G401.6 (cell line): ENCODE measurements around the gene RINT1.

ENCODE experiments used
- FAIRE-seq: peaks from 2 replicates; lab custom pipeline; 2012; peaks lifted over from hg19 to GRCh38; lab: Jason Lieb, UNC

Gene RINT1

GRCh38 chr7:105599551-105599950 lies 67.5 kb downstream of the RINT1 start:
- FAIRE-seq = no peak

GRCh38 chr7:105600720-105601550 lies 68.9 kb downstream of the RINT1 start:
- FAIRE-seq = no peak

- no peak for FAIRE-seq
Observed at GRCh38 chr7:105602325-105603305, 70.6 kb downstream of the RINT1 start.

GRCh38 chr7:105610165-105610930 lies 78.3 kb downstream of the RINT1 start:
- no peak for FAIRE-seq

DNA sequence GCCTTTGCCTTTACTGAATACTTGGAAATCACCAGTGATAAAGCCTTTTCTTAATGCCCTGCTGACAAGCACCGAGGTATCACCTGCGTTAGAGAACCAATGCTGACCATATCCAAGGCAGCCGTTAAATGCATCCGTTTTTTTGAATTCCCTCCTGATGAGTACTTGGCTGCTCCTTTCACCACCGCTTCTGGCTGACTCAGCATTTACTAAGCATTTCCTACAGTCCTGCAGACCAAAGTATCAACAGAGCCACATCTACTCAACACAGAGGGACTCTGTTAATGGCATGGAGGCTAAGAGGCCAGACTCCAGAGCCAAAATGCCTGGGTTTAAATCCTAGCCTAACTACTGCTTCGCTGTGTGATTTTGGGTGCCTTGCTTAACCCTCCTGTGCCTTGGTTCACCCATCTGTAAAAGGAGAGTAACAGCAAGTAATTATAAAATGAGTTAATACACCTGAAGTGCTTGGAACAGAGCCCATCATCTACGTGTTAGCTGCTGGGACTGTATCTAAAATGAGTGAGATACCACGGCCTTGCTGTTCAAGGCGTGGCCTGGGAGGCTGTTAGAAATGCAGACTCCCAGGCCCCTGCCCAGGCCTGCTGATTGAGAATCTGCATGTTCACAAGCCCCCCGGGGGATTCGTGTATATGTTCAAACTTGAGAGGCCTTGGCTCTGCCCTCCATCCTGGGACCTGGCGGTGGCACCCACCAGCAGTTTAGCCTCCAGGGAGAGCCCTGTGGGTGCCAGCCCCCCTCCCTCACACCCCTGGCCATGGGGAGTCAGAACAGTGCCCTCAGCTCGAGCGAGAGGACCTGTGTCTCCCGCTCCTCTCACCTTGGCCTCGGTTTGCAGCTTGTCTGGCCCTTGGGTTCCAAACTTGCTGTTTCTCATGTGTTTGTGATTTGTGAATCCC lies 80.1 kb downstream of the RINT1 start:
- no peak for FAIRE-seq

- no peak for FAIRE-seq
Observed at GRCh38 chr7:105612806-105613205, 80.8 kb downstream of the RINT1 start.

GRCh38 chr7:105613611-105614330 lies 81.8 kb downstream of the RINT1 start:
- FAIRE-seq = no peak

GRCh38 chr7:105614341-105614840 lies 82.4 kb downstream of the RINT1 start:
- no peak for FAIRE-seq
